Lower leg skin (tissue), 3 donors: ENCODE measurements around the gene ERC1.

Experiments
- POLR2A ChIP-seq, 2 donors: fragments of 450-650 bp; IDR thresholded peaks; one replicate each; pipeline ENCODE4 v1.6.1; 2016 to 2017; ENCODE audit warnings: antibody characterized with exemption in 2 of 2, mild to moderate bottlenecking in 1 of 2, moderate library complexity in 1 of 2
- TF ChIP-seq, protein P1 (sequence below), 3 donors: fragments of 450-650 bp; IDR thresholded peaks; one replicate each; pipeline ENCODE4 v1.5.1; 2016; ENCODE audit warnings: antibody characterized with exemption in 3 of 3, mild to moderate bottlenecking in 3 of 3, moderate library complexity in 2 of 3

DNA sequence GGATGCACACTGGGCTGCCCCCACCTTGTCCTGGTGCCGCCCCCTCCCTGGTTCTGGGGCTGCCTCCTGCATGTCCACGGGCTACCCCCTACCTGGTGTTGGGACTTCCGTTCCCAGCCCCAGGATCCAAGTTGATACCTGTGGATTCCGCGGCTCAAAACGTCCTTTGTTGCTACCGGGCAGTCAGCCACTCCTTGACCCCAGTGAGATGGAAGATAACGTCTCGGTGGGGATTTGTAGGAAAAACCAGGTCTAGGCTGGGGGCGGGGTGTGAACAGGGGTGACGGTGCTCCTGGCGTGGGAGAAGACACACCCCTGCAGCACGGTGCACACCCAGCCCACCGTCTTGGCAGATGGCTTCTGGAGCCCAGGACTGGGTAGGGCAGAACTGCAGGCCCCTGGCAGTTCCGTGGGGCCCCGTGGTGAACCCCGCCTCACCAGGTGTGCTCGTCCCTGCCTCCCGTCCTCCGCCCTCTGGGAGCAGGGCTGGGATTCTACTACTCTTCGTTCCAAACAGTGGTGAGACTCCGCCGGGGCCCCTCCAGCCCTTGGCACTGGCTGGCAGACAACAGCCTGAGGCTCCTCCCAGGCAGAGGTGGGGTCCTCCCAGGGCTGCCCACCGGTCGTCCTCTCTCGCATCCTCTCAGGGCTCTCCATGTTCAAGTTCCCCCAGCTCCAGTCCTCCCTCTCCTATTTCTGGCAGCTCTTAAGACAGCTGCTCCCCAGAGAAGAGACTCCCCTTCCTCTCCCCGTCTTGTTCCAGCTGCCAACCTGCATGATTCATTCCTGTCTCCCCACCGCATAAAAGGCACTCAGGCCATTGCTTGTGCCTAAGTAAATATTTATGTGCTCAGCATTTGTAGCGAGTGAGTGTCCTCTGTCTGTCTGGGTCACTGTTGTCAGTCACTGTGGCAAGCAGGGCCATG is 527.8 kb downstream of the ERC1 start:
- TF ChIP-seq, protein P1, sequence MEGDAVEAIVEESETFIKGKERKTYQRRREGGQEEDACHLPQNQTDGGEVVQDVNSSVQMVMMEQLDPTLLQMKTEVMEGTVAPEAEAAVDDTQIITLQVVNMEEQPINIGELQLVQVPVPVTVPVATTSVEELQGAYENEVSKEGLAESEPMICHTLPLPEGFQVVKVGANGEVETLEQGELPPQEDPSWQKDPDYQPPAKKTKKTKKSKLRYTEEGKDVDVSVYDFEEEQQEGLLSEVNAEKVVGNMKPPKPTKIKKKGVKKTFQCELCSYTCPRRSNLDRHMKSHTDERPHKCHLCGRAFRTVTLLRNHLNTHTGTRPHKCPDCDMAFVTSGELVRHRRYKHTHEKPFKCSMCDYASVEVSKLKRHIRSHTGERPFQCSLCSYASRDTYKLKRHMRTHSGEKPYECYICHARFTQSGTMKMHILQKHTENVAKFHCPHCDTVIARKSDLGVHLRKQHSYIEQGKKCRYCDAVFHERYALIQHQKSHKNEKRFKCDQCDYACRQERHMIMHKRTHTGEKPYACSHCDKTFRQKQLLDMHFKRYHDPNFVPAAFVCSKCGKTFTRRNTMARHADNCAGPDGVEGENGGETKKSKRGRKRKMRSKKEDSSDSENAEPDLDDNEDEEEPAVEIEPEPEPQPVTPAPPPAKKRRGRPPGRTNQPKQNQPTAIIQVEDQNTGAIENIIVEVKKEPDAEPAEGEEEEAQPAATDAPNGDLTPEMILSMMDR (IDR thresholded peaks at IDR 0.05) = no peak
- TF ChIP-seq POLR2A (IDR thresholded peaks at IDR 0.05) = no peak
